Mesenchymal stem cell (in vitro differentiated cells and primary cell): Measurements from ENCODE around the gene SMC6.

ENCODE experiments used
- DNase-seq: peaks from one replicate; pipeline ENCODE4 v3.0.0-alpha.2; 2013
- H2AFZ ChIP-seq: one replicate; pipeline ENCODE4 v1.6.1; 2013; ENCODE audit warnings: low read depth, mild to moderate bottlenecking, control low read depth, inconsistent platforms, low read length, moderate library complexity
- H2AK5ac ChIP-seq: 2 replicates; pipeline ENCODE4 v1.6.1; 2013; ENCODE audit warnings: low read length, moderate library complexity, mild to moderate bottlenecking, inconsistent platforms; ENCODE audit not compliant: severe bottlenecking
- H2BK120ac ChIP-seq: one replicate; pipeline ENCODE4 v1.6.1; 2013; ENCODE audit warnings: low read depth, mild to moderate bottlenecking, inconsistent platforms, low read length, moderate library complexity
- H2BK12ac ChIP-seq, 2 experiments: one replicate each; pipeline ENCODE4 v1.6.1; 2013; ENCODE audit warnings: inconsistent platforms in 2 of 2, low read length in 2 of 2, mild to moderate bottlenecking in 2 of 2, moderate library complexity in 2 of 2, control low read depth in 1 of 2
- H2BK15ac ChIP-seq: one replicate; pipeline ENCODE4 v1.6.1; 2013; ENCODE audit warnings: mild to moderate bottlenecking, low read depth, inconsistent platforms; ENCODE audit not compliant: poor library complexity, severe bottlenecking
- H2BK5ac ChIP-seq: 2 replicates; pipeline ENCODE4 v1.6.1; 2013; ENCODE audit warnings: low read depth, mild to moderate bottlenecking, low read length, control low read depth, inconsistent platforms; ENCODE audit not compliant: poor library complexity, severe bottlenecking
- H3K14ac ChIP-seq, 2 experiments: one replicate each; pipeline ENCODE4 v1.6.1; 2013; ENCODE audit warnings: inconsistent platforms in 2 of 2, low read length in 2 of 2, control low read depth in 1 of 2, mild to moderate bottlenecking in 1 of 2, moderate library complexity in 1 of 2
- H3K18ac ChIP-seq, 2 experiments: one replicate each; pipeline ENCODE4 v1.6.1; 2013; ENCODE audit warnings: inconsistent platforms in 2 of 2, low read length in 2 of 2, control low read depth in 1 of 2, low read depth in 1 of 2, mild to moderate bottlenecking in 1 of 2
- H3K23ac ChIP-seq, 2 experiments: one replicate each; pipeline ENCODE4 v1.6.1; 2013; ENCODE audit warnings: inconsistent platforms in 2 of 2, low read length in 2 of 2, mild to moderate bottlenecking in 2 of 2, moderate library complexity in 2 of 2, control low read depth in 1 of 2
- H3K27ac ChIP-seq: 2 replicates; pipeline ENCODE4 v1.5.1; 2013; ENCODE audit warnings: mild to moderate bottlenecking, moderate library complexity, low read length, control low read depth, inconsistent platforms; ENCODE audit not compliant: poor library complexity, severe bottlenecking
- H3K27me3 ChIP-seq, 2 experiments: 2 replicates each; pipeline versions ENCODE4 v1.6.1 to v1.7.0; 2013; ENCODE audit warnings: low read length in 2 of 2, mild to moderate bottlenecking in 2 of 2, moderate library complexity in 2 of 2, control low read depth in 1 of 2, inconsistent platforms in 1 of 2; ENCODE audit not compliant: control insufficient read depth in 1 of 2, insufficient read depth in 1 of 2
- H3K36me3 ChIP-seq, 2 experiments: 2 replicates each; pipeline versions ENCODE4 v1.6.1 to v1.7.0; 2013; ENCODE audit warnings: low read length in 2 of 2, control low read depth in 1 of 2, inconsistent platforms in 1 of 2, low read depth in 1 of 2, mild to moderate bottlenecking in 1 of 2; ENCODE audit not compliant: insufficient read depth in 2 of 2, control insufficient read depth in 1 of 2
- H3K4ac ChIP-seq, 2 experiments: one replicate each; pipeline ENCODE4 v1.6.1; 2013; ENCODE audit warnings: inconsistent platforms in 2 of 2, low read length in 2 of 2, mild to moderate bottlenecking in 2 of 2, moderate library complexity in 2 of 2, control low read depth in 1 of 2, low read depth in 1 of 2
- H3K4me1 ChIP-seq: 2 replicates; pipeline ENCODE4 v1.6.1; 2013; ENCODE audit warnings: low read depth, low read length, control low read depth; ENCODE audit not compliant: control insufficient read depth, insufficient read depth
- H3K4me2 ChIP-seq: 2 replicates; pipeline ENCODE4 v1.6.1; 2013; ENCODE audit warnings: low read length, mild to moderate bottlenecking, inconsistent platforms; ENCODE audit not compliant: poor library complexity, severe bottlenecking
- H3K4me3 ChIP-seq, 2 experiments: 2 replicates each; pipeline versions ENCODE4 v1.5.1 to v1.7.0; 2013; ENCODE audit warnings: low read length in 2 of 2, mild to moderate bottlenecking in 2 of 2, control low read depth in 1 of 2, low read depth in 1 of 2; ENCODE audit not compliant: insufficient read depth in 1 of 2
- H3K79me1 ChIP-seq: replicated peaks from 2 replicates; pipeline ENCODE4 v1.6.1; 2013; ENCODE audit warnings: mild to moderate bottlenecking, control low read depth, low read length, inconsistent platforms; ENCODE audit not compliant: poor library complexity, severe bottlenecking
- H3K9ac ChIP-seq: 2 replicates; pipeline ENCODE4 v1.7.0; 2013; ENCODE audit warnings: mild to moderate bottlenecking, low read length, moderate library complexity
- H3K9me3 ChIP-seq: 2 replicates; pipeline ENCODE4 v1.7.0; 2013; ENCODE audit warnings: mild to moderate bottlenecking, low read length; ENCODE audit not compliant: control insufficient read depth
- H4K8ac ChIP-seq: one replicate; pipeline ENCODE4 v1.6.1; 2013; ENCODE audit warnings: inconsistent platforms, mild to moderate bottlenecking, low read length, moderate library complexity
- H4K91ac ChIP-seq: one replicate; pipeline ENCODE4 v1.6.1; 2013; ENCODE audit warnings: mild to moderate bottlenecking, low read length, inconsistent platforms
- WGBS: methylation state at CpG from one replicate; pipeline ENCODE4 v1.1.7; 2013; ENCODE audit warnings: mixed read lengths; 5-methylcytosine and 5-hydroxymethylcytosine counted together

SMC6 gene

GRCh38 chr2:17658251-17658843, 95.3 kb downstream of the SMC6 start:
- H3K9ac ChIP-seq = no peak overlapping the region
- H3K4me3 ChIP-seq = no peak overlapping the region
- no peaks in the 10 kb centered on the region for H3K4me1 ChIP-seq
- no peak overlapping the region for H2BK12ac ChIP-seq
- no peak overlapping the region for H4K91ac ChIP-seq
- peaks cover 1% of the 10 kb centered on the region for H3K79me1 ChIP-seq
- H2BK15ac ChIP-seq = no peak overlapping the region
- DNase-seq = no peak
- no peak overlapping the region for H3K14ac ChIP-seq
- H3K4me2 ChIP-seq = no peak overlapping the region
- no peak overlapping the region for H3K23ac ChIP-seq
- no peak overlapping the region for H2BK120ac ChIP-seq
- H4K8ac ChIP-seq = no peak overlapping the region
- no peak overlapping the region for H3K4ac ChIP-seq
- no peak overlapping the region for H3K27ac ChIP-seq
- 97% methylated on average over 6 of the region's 6 CpGs for WGBS
- H3K9me3 ChIP-seq = no peaks in the 10 kb centered on the region
- peaks cover 0 to 16% of the 10 kb centered on the region in 2 experiments for H3K36me3 ChIP-seq
- H3K18ac ChIP-seq = no peak overlapping the region
- H3K27me3 ChIP-seq = no peaks in the 10 kb centered on the region
- no peak overlapping the region for H2AFZ ChIP-seq
- H2AK5ac ChIP-seq = no peak overlapping the region
- H2BK5ac ChIP-seq = no peak overlapping the region

DNA sequence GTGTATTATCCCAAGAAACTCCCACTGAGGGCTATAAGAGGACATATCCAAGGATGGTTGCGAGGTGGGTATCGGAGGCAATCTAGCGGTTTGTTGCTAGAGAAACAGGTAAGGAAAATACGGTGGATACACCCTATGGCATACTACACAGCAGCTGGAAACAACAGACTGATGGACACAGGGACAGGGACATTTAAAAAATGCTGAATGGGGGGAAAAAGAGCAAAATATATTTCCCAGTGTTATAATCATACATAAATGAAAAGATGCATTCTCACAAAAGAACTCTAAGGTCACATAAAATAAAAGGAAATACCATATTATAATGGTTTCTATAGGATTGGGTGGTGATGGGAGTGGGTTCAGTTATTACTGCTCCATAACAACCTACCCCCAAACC, 95.9 kb downstream of the SMC6 start:
- no peak overlapping the region for H2AFZ ChIP-seq
- H3K9ac ChIP-seq = no peak overlapping the region
- no peak overlapping the region for H3K18ac ChIP-seq
- no peak overlapping the region for H3K4ac ChIP-seq
- H3K14ac ChIP-seq = no peak overlapping the region
- no peak overlapping the region for H4K91ac ChIP-seq
- no peak overlapping the region for H2BK5ac ChIP-seq
- H2BK120ac ChIP-seq = no peak overlapping the region
- WGBS = 100% methylated on average over 3 of the region's 4 CpGs
- no peak overlapping the region for H3K23ac ChIP-seq
- no peak overlapping the region for H3K27ac ChIP-seq
- no peaks in the 10 kb centered on the region for H3K27me3 ChIP-seq
- no peak for DNase-seq
- no peak overlapping the region for H3K4me2 ChIP-seq
- no peaks in the 10 kb centered on the region for H3K4me1 ChIP-seq
- H2BK12ac ChIP-seq = no peak overlapping the region
- no peak overlapping the region for H2BK15ac ChIP-seq
- H3K9me3 ChIP-seq = no peaks in the 10 kb centered on the region
- H3K79me1 ChIP-seq = peaks cover 1% of the 10 kb centered on the region
- peaks cover 0 to 10% of the 10 kb centered on the region in 2 experiments for H3K36me3 ChIP-seq
- H2AK5ac ChIP-seq = no peak overlapping the region
- no peak overlapping the region for H3K4me3 ChIP-seq
- H4K8ac ChIP-seq = no peak overlapping the region

DNA sequence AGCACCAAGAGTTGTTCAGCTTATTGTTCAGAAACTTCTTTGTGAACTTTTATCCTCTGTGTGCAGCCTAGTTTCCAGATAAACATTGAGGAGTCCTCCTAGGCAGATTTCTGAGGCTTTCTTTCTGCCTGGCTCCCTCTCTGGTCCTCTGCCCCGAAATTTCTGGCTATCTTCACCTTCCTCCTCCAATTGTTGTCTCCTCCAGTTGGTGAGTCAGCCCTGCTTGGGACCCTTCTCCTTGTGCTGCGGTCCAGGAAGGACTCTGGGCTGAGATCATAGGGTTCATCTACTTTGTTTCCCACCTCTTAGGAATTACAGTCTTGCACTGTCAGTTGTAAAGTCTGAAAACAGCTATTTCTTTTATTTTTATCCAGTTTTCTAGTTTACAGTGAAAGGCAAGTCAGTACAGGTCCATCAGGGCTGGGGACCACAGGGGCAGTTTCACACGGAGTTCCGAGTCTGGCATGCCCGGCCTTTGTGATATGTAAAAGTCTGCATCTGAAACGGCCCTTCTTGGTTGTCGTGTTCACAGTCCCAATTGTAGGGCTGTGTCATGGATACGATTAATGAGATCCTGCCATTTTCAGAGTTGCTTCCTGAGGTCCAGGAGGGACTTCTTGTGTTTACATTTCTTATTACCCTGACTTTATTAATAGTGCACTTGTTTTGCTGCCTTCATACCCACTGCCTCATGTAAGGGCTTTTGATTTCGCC, 100.8 kb downstream of the SMC6 start:
- no peak overlapping the region for H3K4ac ChIP-seq
- 89% methylated on average over 9 of the region's 9 CpGs for WGBS

GRCh38 chr2:17649026-17649425, 104.6 kb downstream of the SMC6 start:
- no peak overlapping the region for H4K91ac ChIP-seq
- H4K8ac ChIP-seq = no peak overlapping the region
- H3K27me3 ChIP-seq = no peaks in the 10 kb centered on the region
- H2AK5ac ChIP-seq = no peak overlapping the region
- peaks cover 0 to 10% of the 10 kb centered on the region in 2 experiments for H3K36me3 ChIP-seq
- H3K9ac ChIP-seq = no peak overlapping the region
- no peak overlapping the region for H3K4ac ChIP-seq
- no peak for DNase-seq
- no peak overlapping the region for H3K4me3 ChIP-seq
- H2BK120ac ChIP-seq = no peak overlapping the region
- H2AFZ ChIP-seq = no peak overlapping the region
- no peak overlapping the region for H3K27ac ChIP-seq
- H3K4me1 ChIP-seq = peaks cover 3% of the 10 kb centered on the region
- no peak overlapping the region for H3K18ac ChIP-seq
- H3K79me1 ChIP-seq = no peaks in the 10 kb centered on the region
- no peak overlapping the region for H2BK12ac ChIP-seq
- H3K9me3 ChIP-seq = no peaks in the 10 kb centered on the region
- no peak overlapping the region for H3K23ac ChIP-seq
- no peak overlapping the region for H3K4me2 ChIP-seq
- WGBS = 97% methylated on average over 11 of the region's 11 CpGs
- H3K14ac ChIP-seq = no peak overlapping the region
- H2BK15ac ChIP-seq = no peak overlapping the region
- H2BK5ac ChIP-seq = no peak overlapping the region

More for the DNA sequence above, 100.8 kb downstream of the SMC6 start:
- Histone ChIP-seq H2BK5ac (no peak overlapping the region), H2BK120ac (no peak overlapping the region), H3K18ac (no peak overlapping the region), H3K4me3 (no peak overlapping the region), H4K8ac (no peak overlapping the region), H2BK12ac (no peak overlapping the region), H3K4me1 (no peaks in the 10 kb centered on the region), H2BK15ac (peak overlapping the region; percentile 19), H3K4me2 (no peak overlapping the region), H2AK5ac (no peak overlapping the region), H3K14ac (no peak overlapping the region), H3K27ac (no peak overlapping the region), H3K9ac (no peak overlapping the region), H3K79me1 (peaks cover 1% of the 10 kb centered on the region), H4K91ac (no peak overlapping the region), H3K36me3 (peaks cover 0 to 10% of the 10 kb centered on the region in 2 experiments), H3K27me3 (no peaks in the 10 kb centered on the region), H3K9me3 (no peaks in the 10 kb centered on the region), H3K23ac (no peak overlapping the region), H2AFZ (no peak overlapping the region)
- no peak for DNase-seq
